Lung (tissue), 12 donors: Measurements from ENCODE around the gene DHRSX. TPM values are rescaled to one million over a fixed set of nuclear protein-coding genes. Genes with fewer than 3 reads are reported as not detected.
"Not testable (repeated sequence)": the region's sequence is repeated elsewhere in the genome, so short reads cannot be mapped to it uniquely, and the experiment has no call there.

Experiments
- ATAC-seq: fragments of 200-7000 bp; cut with Tn5 transposase; one replicate; pipeline ENCODE4 v1.9.1; 2020; ENCODE audit warnings: moderate number of reproducible peaks; ENCODE audit not compliant: insufficient read depth, low FRiP score
- DNase-seq, 3 donors: peaks; one replicate each; pipeline ENCODE4 v3.0.0-alpha.2; 2013 to 2017
- H3K27ac ChIP-seq, 2 donors: one replicate each; pipeline ENCODE4 v1.5.1; 2013; ENCODE audit warnings: mild to moderate bottlenecking in 2 of 2, moderate library complexity in 2 of 2, control low read depth in 1 of 2, inconsistent platforms in 1 of 2, low read depth in 1 of 2, low read length in 1 of 2
- H3K27me3 ChIP-seq, 3 donors: one replicate each; pipeline ENCODE4 v1.5.1; 2013; ENCODE audit warnings: low read length in 2 of 3; ENCODE audit not compliant: control insufficient read depth in 3 of 3, insufficient read depth in 3 of 3
- H3K36me3 ChIP-seq, 4 donors: one replicate each; pipeline ENCODE4 v1.5.1; 2013; ENCODE audit warnings: low read length in 4 of 4, mild to moderate bottlenecking in 1 of 4, moderate library complexity in 1 of 4; ENCODE audit not compliant: control insufficient read depth in 4 of 4, insufficient read depth in 4 of 4
- H3K4me1 ChIP-seq, 5 donors: one replicate each; pipeline ENCODE4 v1.5.1; 2013; ENCODE audit warnings: low read length in 5 of 5, mild to moderate bottlenecking in 2 of 5, moderate library complexity in 1 of 5; ENCODE audit not compliant: control insufficient read depth in 5 of 5, insufficient read depth in 5 of 5
- H3K4me3 ChIP-seq: one replicate; pipeline ENCODE4 v1.5.1; 2013; ENCODE audit warnings: mild to moderate bottlenecking, control low read depth, moderate library complexity
- H3K9ac ChIP-seq, 2 donors: one replicate each; pipeline ENCODE4 v1.5.1; 2013; ENCODE audit warnings: low read length in 2 of 2, control low read depth in 1 of 2; ENCODE audit not compliant: insufficient read depth in 1 of 2
- H3K9me3 ChIP-seq, 4 donors: one replicate each; pipeline ENCODE4 v1.5.1; 2013; ENCODE audit warnings: low read length in 3 of 4, mild to moderate bottlenecking in 1 of 4, moderate library complexity in 1 of 4; ENCODE audit not compliant: control insufficient read depth in 4 of 4, insufficient read depth in 3 of 4
- CTCF ChIP-seq: IDR thresholded peaks from 2 replicates; pipeline ENCODE4 v1.5.1; 2012; ENCODE audit warnings: mild to moderate bottlenecking; ENCODE audit errors: control extremely low read depth, extremely low read depth
- WGBS, 2 donors: extraction: QIAGEN DNeasy Blood & Tissue Kit; methylation state at CpG; one replicate each; pipeline ENCODE4 v1.1.7; 2013; 5-methylcytosine and 5-hydroxymethylcytosine counted together
- polyA plus RNA-seq, 2 donors: library from polyadenylated mRNA; stranded (reverse); fragments of 200-250 nt; gene quantifications; one replicate each; pipeline ENCODE4 v1.2.1, GENCODE V29; 2013
- total RNA-seq, 2 donors: library from RNA; depleted of rRNA in 1 of 2; stranded (reverse); fragments of >200 nt in 1 of 2; gene quantifications; one replicate each; pipeline ENCODE4 v1.2.1, GENCODE V29; 2014 to 2021
- donor health status: control.
- donor health status: control.
- donor health status: Bipolar disorder and iron deficiency.
- donor health status: healthy.
- donor health status: DM: yes; HTN: yes; CAD: no.

The DHRSX gene
- total and polyA plus RNA-seq, 4 donors, result 7.0 to 26.3 (median 18.9) TPM

- TF ChIP-seq CTCF, result no peak
- no peak for ATAC-seq
- 92 to 93% methylated on average over 15 of the region's 15 CpGs for WGBS, 2 donors
These were observed 36.1 kb downstream of the DHRSX start for GRCh38 chrX:2464677-2465166.

DNA sequence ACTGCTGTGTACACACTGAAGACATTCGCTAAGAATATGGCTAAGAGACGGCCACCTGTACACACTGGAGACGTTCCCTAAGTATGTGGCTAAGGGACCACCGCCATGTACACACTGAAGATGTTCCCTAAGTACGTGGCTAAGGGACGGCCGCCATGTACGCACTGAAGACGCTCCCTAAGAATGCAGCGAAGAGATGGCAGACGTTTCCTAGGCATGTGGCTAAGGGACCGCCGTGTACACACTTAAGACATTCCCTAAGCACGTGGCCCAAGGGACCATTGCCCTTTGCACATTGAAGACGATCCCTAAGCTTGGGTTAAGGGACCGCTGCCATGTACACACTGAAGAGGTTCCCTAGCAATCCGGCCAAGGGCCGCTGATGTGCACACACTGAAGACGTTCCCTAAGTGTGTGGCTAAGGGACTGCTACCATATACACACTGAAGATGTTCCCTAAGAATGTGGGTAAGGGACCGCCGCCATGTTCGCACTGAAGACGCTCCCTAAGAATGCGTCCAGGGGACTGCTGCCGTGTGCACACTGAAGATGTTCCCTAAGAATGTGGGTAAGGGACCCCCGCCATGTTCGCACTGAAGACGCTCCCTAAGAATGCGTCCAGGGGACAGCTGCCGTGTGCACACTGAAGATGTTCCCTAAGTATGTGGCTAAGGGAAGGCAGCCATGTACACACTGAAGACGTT is 36.7 kb downstream of the DHRSX start:
- ATAC-seq, result no peak
- Histone ChIP-seq H3K9me3 (no peaks in the 10 kb centered on the region), H3K4me3 (no peak overlapping the region), H3K27me3 (no peaks in the 10 kb centered on the region), H3K36me3 (no peaks in the 10 kb centered on the region), H3K4me1 (no peaks in the 10 kb centered on the region), H3K9ac (no peak overlapping the region), H3K27ac (no peak overlapping the region)
- no peak for TF ChIP-seq CTCF
- no peak for DNase-seq
- 87 to 94% methylated on average over 25 to 31 of the region's 31 CpGs for WGBS, 2 donors

More at GRCh38 chrX:2464677-2465166, 36.1 kb downstream of the DHRSX start:
- no peak overlapping the region for H3K9ac ChIP-seq
- H3K27ac ChIP-seq, result no peak overlapping the region
- H3K9me3 ChIP-seq, result peaks cover 0 to under 1% (median 0%) of the 10 kb centered on the region in 4 donors
- H3K27me3 ChIP-seq, result no peaks in the 10 kb centered on the region
- DNase-seq, result peak in 1 of 3 donors; percentile 36
- no peak overlapping the region for H3K4me3 ChIP-seq
- peaks cover 0 to 2% (median 0%) of the 10 kb centered on the region in 4 donors for H3K36me3 ChIP-seq
- H3K4me1 ChIP-seq, result peaks cover 0 to 2% (median 0%) of the 10 kb centered on the region in 5 donors

- 78 to 90% methylated on average over 10 of the region's 10 CpGs for WGBS, 2 donors
- not testable (repeated sequence) for H3K4me3 ChIP-seq, ATAC-seq, H3K27ac ChIP-seq, H3K9ac ChIP-seq, H3K36me3 ChIP-seq, DNase-seq, H3K9me3 ChIP-seq, H3K27me3 ChIP-seq, H3K4me1 ChIP-seq
These were observed 37.3 kb downstream of the DHRSX start for GRCh38 chrX:2463481-2463880.

- DNase-seq (no peak), ATAC-seq (no peak)
- H3K4me3 ChIP-seq, result no peak overlapping the region
- 92 to 96% methylated on average over 3 of the region's 3 CpGs for WGBS, 2 donors
- H3K9me3 ChIP-seq, result no peaks in the 10 kb centered on the region
- H3K9ac ChIP-seq, result no peak overlapping the region
- no peaks in the 10 kb centered on the region for H3K27me3 ChIP-seq
- TF ChIP-seq CTCF, result no peak
- peaks cover 0 to 6% (median 0%) of the 10 kb centered on the region in 4 donors for H3K36me3 ChIP-seq
- H3K4me1 ChIP-seq, result no peaks in the 10 kb centered on the region
- no peak overlapping the region for H3K27ac ChIP-seq
These were observed 38.0 kb downstream of the DHRSX start for GRCh38 chrX:2462780-2463179.
